Measurements from ENCODE around the gene KIF18B. TPM values are rescaled to one million over a fixed set of nuclear protein-coding genes. Genes with fewer than 3 reads are reported as not detected.

The KIF18B gene
- 16.4 and 18.6 TPM in 2 replicates for total RNA-seq

DNA sequence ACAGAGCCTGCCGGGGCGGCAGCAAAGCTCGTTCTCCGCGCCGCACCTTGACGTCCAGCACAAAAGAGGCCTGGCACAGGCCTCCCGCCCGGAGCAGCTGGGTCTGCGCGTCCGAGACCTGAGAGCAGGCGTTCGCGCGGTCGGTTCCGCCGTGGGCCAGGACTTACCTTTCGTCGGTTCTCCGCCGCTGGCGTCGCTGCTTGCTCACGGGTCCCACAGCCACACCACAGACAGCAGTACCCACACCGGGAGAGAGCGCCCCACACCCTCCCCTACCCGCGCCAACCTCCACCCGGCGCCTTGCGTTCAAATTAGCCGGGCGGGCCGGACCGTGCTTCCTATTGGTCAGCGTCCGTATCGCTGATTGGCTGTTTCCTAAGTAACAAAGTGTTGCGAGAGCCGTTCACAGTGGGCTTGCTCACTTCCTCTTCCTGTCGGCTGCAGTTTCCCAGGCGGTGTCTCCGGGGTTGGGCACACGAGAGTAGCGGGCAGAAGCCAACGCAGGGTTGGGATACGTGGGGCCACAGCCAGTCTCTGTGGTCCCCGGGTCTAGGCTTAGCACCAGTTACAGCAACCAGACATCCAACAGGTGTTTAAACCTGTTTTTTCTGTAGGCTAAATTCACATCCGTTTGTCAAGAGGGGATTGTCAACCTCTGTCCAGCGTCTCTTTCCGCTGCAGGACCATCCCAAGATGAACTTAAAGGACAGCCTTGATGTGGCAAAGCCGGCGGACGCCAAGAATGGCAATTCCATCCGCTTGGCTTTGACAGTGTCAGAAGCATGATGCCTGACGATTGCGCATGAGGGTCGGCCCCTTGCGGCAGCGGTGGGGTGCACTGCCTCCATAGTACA, at the start of gene KIF18B:
TSS of gene KIF18B (minus strand) at position 313 of the 854 bp plus-strand sequence. CDS start 11,429 bp downstream, outside the sequence.

GRCh38 chr17:44968225-44969143, 20.9 kb upstream of the KIF18B start, which contains the start of gene C1QL1:
TSS of gene C1QL1 (minus strand) at chr17:44968303. CDS start at chr17:44968048, 255 bp downstream.

DNA sequence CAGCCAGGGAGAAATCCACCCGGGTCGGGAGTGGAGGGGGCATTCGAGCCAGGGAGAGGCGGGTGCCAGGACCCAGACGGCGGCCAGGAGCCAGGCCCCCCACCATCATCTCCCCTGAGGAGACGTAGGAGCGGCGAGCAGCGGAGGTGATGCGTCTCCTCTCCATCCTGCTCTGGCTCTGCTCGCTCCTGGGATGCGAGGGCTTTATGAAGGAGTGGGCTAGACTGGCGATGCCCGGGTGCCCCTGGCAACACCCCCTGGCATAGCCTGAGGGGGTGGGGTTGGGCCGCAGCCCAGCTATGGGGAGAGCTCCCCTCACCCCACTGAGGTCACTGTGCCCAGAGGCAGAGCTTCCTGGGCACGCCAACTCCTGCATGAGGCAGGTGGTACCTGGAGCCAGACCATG, 32.2 kb downstream of the KIF18B start, which contains the start of gene GFAP:
TSS of gene GFAP (minus strand) at position 180 of the 406 bp plus-strand sequence. CDS start at position 166, 14 bp downstream.

GRCh38 chr17:44899074-44899782, 48.3 kb downstream of the KIF18B start, which contains the start of gene EFTUD2:
TSS of gene EFTUD2 (minus strand) at chr17:44899445. CDS start at chr17:44894521, 4,924 bp downstream.

Other genes with a start within 250 kb of the KIF18B start
- 6.7 and 9.8 TPM in 2 replicates for gene DBF4B, start 239.1 kb downstream of the KIF18B start, total RNA-seq
- gene ADAM11, start 188.8 kb downstream of the KIF18B start, total RNA-seq = 0.05 and 1.3 TPM in 2 replicates
- gene GJC1, start 117.5 kb downstream of the KIF18B start, total RNA-seq = 10.5 and 11.0 TPM in 2 replicates
- gene HIGD1B, start 99.9 kb downstream of the KIF18B start, total RNA-seq = not detected in 2 replicates
- gene EFTUD2, start 48.3 kb downstream of the KIF18B start, total RNA-seq = 97.1 and 98.6 TPM in 2 replicates
- gene GFAP, start 32.3 kb downstream of the KIF18B start, total RNA-seq = not detected in 2 replicates
- gene C1QL1, start 20.5 kb upstream of the KIF18B start, total RNA-seq = 0.93 TPM in 1 of 2 replicates, not detected in the other
- gene DCAKD, start 103.9 kb upstream of the KIF18B start, total RNA-seq = 32.9 and 39.8 TPM in 2 replicates
- gene NMT1, start 113.5 kb upstream of the KIF18B start, total RNA-seq = 78.5 and 91.4 TPM in 2 replicates
- gene PLCD3, start 184.7 kb upstream of the KIF18B start, total RNA-seq = 17.9 and 27.4 TPM in 2 replicates
- gene ACBD4, start 187.9 kb upstream of the KIF18B start, total RNA-seq = 3.3 and 6.5 TPM in 2 replicates
- 10.1 and 11.1 TPM in 2 replicates for gene HEXIM1, start 200.7 kb upstream of the KIF18B start, total RNA-seq
- 1.5 and 2.6 TPM in 2 replicates for gene HEXIM2, start 214.1 kb upstream of the KIF18B start, total RNA-seq

Measured in mammary microvascular endothelial cell (primary cell).